CD4-positive, alpha-beta T cell treated with Interleukin-12 subunit alpha and Interleukin-12 subunit beta, for 1 hour (primary cell): ENCODE measurements around the gene GRB2.
"Not testable (repeated sequence)": the region's sequence is repeated elsewhere in the genome, so short reads cannot be mapped to it uniquely, and the experiment has no call there.

ENCODE experiments used
- DNase-seq: peaks from one replicate; pipeline ENCODE4 v3.0.0-alpha.2; 2020

GRB2 gene

GRCh38 chr17:75348386-75349012, 57.0 kb downstream of the GRB2 start:
- DNase-seq = no peak

DNA sequence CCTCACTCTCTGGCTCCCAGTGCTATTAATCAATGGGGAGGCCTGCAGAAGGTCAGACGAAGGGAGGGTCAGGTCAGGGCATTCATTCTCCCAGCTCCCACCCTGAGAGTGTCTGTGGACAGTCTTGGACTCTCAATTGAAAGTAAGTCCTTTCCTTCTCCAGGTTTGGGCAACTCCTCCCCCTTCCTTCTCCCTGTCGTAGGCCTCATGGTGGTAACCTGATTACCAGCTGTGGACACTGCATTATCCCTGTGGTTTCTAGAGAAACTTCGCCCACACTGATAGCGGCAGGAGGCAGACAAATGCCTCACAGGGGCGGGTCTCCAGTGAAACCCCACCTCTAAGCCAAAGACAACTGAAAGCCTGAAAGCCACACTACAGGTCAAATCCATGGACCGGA, 58.6 kb downstream of the GRB2 start:
- DNase-seq = no peak

DNA sequence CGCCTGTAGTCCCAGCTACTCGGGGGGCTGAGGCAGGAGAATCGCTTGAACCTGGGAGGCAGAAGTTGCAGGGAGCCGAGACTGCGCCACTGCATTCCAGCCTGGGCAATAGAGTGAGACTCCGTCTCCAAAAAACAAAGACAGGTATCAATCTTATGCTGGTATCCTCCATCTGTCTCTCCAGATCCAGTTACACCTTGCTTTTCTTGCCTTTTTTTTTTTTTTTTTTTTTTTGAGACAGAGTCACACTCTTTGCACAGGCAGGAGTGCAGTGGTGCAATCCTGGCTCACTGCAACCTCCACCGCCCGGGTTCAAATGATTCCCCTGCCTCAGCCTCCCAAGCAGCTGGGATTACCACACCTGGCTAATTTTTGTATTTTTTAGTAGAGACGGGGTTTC, 59.1 kb downstream of the GRB2 start:
- DNase-seq = not testable (repeated sequence)

- peak; percentile 48 for DNase-seq
These were observed 59.8 kb downstream of the GRB2 start for GRCh38 chr17:75345514-75346167.

DNA sequence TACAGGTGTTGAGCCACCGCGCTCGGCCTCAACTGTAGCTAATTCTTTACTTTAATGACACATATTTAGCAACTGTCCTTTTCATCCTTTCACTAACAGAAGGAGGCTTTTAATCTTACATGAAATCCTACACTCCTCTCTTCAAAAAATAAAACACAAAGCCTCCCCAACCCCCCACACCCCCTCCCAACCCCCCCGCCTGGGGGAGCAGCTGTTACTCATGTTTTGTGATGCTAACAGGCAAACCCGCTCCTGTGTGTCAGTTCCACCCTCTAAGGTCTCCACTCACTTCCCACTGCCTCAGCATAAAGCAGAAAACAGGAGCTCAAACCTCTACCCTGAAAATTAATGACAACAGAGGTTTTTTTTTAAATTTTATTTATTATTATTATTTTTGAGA, 60.8 kb downstream of the GRB2 start:
- peak; percentile 15 for DNase-seq

DNA sequence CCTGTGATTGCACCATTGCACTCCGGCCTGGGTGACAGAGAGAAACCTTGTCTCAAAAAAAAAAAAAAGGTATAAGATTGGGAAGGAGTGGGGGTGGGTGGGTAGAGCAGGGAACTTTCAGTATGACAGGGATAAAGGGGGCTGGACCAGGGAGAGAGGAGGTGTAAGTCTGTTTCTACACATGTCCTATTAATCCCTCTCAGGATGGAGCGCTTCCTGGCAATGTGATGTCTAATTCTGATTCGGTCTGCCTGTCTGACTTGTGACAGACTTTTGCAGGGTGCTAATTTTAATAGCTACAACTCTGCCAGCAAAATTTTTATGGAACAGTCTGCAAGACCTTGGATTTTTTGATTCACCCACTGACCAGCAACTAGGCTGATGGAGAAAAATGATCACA, 62.5 kb downstream of the GRB2 start:
- no peak for DNase-seq

- DNase-seq = no peak
These were observed 63.5 kb downstream of the GRB2 start for GRCh38 chr17:75341784-75342486.

- no peak for DNase-seq
These were observed 64.8 kb downstream of the GRB2 start for GRCh38 chr17:75340631-75341030.

DNA sequence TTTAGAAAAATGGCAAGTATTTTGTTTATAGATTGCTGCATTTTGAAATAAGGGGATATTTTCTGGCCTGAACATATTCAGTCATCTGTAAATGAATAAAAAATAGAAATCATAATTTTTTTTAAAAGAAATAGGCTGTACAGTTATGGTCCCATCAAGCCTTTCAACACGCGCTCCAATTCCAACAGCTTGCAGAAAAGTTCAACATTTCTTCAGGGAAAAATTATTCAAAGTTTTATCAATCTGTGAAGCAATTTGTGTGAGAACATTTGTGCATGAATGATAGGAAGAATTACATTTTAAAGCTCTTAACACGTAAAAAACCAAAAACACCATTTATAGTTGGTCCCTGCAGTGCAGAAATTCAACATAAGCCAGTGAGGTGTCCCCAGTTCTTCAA, 65.5 kb downstream of the GRB2 start:
- no peak for DNase-seq

GRCh38 chr17:75338335-75338734, 67.1 kb downstream of the GRB2 start:
- peak; percentile 31 for DNase-seq

DNA sequence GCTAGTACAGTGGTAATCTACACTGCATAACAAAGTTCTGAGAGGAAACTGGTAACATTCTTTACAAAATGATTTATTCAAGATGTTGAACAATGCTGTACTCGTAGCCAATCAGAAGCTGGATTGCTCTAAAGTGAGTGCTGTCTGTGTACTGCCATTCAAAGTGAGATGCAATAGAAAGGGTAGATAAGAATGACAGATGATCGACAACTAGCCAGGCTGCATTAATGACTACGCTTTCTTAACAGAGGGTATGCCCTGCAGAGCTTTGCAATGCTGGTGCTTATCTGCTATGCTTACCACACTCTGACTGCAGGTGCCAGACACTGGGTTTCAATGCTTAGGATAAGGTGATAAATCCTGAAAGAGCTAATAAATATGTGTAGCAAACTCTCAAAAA, 70.2 kb downstream of the GRB2 start:
- DNase-seq = no peak

DNA sequence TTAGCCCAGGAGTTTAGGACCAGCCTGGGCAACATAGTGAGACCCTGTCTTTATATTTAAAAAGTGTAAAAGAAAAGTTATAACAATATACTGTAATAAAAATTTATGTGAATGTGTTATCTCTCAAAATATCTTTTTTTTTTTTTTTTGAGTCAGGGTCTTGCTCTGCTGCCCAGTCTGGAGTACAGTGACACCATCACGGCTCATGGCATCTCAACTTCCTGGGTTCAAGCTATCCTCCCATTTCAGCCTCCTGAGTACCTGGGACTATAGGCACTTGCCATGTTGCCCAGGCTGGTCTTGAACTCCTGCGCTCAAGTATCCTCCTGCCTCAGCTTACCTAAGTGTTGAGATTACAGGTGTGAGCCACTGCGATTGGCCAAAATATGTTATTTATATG, 70.8 kb downstream of the GRB2 start:
- no peak for DNase-seq

DNA sequence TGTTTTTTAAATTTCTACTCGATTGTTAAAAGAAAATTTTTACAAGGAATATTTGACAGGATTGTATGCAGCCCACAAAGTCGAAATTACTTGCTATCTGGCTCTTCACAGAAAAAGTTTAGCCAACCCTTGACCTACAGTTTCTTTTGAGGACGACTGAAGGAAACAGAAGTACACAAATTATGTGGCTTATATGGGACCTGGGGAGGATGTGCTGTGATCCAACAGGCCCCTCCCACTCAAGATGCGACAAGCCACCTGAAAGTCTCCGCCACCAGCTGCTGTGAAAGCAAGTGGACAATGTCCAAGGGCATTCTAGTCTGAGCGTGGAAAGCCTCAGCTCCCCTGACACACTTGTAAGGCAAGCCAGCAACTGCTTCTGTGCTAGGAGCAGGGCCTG, 73.8 kb downstream of the GRB2 start:
- no peak for DNase-seq

DNA sequence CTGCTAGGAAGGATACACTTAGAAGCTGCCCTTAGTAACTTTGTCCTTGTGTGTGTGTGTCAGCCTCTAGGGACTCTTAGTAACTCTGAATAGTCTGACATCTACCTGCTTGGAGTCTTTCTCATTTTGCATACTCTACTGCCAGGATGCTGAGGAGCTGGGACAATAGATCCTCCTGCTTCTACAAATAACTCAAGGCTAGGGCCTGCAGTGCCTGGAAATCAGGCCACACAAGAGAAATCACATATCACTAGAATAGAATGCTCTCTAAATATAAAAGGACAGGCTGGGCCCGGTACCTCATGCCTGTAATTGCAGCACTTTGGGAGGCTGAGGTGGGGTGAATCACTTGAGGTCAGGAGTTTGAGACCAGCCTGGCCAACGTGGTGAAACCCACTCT, 77.7 kb downstream of the GRB2 start:
- DNase-seq = no peak

DNA sequence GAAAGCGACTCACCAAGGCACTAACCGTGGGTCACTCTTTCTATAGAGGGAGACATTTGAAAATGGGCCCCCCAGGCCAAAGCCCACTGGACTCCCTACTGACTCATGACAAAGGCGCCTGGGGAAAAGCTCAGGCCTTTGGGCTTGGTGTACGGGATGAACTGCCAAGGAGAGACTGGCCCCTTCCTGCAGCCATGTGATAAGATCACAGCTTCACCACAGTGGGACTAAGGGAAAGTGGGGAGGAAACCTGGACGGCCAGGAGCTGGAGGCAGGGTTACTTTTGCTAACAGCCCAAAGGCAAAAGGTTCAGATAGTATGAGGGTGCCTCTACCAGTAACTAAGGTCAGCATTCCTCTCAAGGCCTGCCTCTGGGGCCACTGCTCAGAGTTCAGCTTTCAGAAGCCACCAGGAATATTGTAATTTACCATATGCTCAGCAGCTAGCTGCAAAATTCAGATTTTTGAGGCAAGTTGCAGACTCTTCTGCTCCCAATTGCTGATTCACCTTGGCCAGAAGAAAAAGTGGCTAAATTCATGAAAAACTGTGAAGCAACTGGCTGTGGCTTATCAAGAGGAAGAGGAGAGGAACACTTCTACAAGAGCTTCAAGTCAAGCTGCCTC, 79.1 kb downstream of the GRB2 start:
- no peak for DNase-seq

- DNase-seq = no peak
These were observed 79.7 kb downstream of the GRB2 start for GRCh38 chr17:75325827-75326225.

DNA sequence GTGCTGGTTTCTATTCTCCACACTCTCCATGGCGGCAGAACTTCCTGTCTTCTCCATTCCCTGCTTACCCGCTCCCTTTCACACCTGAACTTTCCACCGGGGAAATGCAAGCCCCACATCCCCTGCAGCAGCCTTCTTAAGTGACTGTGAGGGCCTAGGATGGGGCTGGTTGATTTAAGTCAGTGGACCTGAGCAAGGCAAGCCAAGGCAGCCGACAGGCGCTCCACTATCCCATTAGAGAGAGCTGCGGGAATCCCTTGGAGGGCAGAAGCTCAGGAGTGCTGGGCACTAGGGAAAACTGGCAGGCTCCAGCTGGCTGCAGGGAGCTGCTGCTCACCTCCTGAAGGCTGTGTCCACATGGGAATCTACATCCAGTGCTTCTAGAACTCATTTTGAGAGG, 80.1 kb downstream of the GRB2 start:
- no peak for DNase-seq

GRCh38 chr17:75321506-75321905, 84.0 kb downstream of the GRB2 start:
- no peak for DNase-seq

GRCh38 chr17:75319904-75320691, 85.4 kb downstream of the GRB2 start:
- no peak for DNase-seq

DNA sequence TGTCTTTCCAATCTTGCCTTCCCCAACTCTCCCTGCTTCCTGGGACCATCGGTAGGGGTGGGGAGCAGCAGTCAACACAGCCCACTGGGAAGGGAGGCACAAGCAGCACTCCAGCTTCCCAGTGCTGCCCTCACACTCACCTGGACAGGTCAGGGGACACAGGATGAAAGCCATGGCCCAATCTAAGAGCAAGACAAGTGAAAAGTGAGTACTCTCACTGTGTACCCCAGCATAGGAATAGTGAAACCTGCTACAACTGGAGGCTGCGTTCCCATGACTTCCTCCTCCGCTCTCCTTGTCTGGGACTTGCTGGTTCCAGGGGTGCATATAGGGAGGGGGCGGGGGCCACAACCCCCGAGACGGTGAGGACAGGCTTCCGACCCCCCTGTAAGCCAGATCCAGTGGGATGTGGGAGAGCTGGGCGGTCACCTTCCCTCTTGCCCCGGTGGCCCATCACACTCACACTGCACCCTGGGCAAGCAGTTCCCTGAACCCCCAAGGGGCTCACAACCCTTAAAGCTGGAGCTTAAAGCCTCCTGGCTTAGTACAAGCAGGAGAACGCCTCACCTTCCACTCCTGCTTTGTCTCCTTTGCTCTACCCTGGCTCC, 86.8 kb downstream of the GRB2 start:
- DNase-seq = no peak

- DNase-seq = no peak
These were observed 87.3 kb downstream of the GRB2 start for GRCh38 chr17:75318211-75318610.

- DNase-seq = no peak
These were observed 87.8 kb downstream of the GRB2 start for GRCh38 chr17:75317671-75318070.

- no peak for DNase-seq
These were observed 89.2 kb downstream of the GRB2 start for GRCh38 chr17:75316253-75316652.
